D341Med (cell line): ENCODE measurements around the gene DKC1.

Experiments
- DNase-seq: peaks from one replicate; pipeline ENCODE4 v3.0.0; 2012; ENCODE audit warnings: low spot score

DKC1 gene

GRCh38 chrX:154762537-154763296 is at the start of gene DKC1:
Gene DKC1 (plus strand): TSS chrX:154762864. CDS start chrX:154762966, 102 bp downstream.
- DNase-seq: peak; percentile 93

DNA sequence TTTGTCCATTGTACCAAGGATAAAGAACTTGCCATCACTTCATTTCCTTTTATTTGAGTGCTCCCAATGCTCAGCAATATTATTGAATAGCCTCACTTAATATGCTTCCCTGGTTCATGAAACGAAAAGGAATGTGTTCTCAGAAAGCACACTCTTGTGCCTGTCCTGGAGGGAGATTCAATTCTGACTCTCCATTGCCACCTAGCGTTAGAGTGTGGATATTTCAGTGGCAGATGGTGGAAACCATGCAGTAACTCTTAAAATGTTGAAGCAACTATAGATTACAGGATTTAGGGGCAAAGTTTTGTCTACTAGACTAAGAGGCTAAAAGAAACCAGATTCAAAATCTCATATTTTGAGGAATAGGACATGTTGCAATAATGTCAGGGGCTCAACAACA is 47.7 kb upstream of the DKC1 start:
- peak; percentile 59 for DNase-seq

DNA sequence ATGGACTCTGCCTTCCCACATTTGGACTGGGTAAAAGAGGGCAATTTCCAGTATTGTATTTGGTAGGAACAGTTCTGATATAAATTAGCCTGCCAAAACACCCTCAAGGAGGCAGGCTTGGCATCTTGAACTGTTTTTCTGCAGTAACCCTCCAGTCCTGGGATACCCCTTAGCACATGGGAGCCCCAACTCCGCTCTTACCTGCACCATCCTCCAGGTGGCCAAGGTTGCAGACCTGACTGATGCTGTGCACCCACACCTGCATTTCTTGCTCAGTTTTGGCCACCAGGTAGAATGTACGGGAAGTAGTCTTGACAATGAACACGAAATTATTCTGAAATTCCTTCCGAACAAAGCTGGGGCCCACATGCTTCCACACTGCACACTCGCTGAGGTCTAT is 46.8 kb upstream of the DKC1 start:
- no peak for DNase-seq

- DNase-seq: no peak
Observed at GRCh38 chrX:154717824-154718223, 44.8 kb upstream of the DKC1 start.

DNA sequence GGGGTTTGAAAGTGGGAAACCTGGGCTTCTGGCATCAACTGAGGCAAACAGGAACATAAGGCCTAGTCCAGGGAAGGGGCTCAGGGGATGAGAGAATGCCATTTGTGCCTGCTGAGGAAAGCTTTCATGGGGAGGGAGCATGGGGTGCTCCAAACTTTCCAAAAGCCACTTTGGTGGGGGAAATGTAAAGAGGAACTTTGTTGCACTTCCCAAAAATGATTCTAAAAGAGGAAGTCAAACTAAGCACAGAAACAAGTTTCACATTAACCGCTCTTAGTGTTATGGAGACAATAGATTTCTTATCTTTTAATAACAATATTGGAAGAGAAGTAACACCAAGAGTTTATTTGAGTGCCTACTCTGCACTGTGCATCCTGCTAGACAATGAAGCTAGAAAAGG is 44.0 kb upstream of the DKC1 start:
- DNase-seq: no peak

DNA sequence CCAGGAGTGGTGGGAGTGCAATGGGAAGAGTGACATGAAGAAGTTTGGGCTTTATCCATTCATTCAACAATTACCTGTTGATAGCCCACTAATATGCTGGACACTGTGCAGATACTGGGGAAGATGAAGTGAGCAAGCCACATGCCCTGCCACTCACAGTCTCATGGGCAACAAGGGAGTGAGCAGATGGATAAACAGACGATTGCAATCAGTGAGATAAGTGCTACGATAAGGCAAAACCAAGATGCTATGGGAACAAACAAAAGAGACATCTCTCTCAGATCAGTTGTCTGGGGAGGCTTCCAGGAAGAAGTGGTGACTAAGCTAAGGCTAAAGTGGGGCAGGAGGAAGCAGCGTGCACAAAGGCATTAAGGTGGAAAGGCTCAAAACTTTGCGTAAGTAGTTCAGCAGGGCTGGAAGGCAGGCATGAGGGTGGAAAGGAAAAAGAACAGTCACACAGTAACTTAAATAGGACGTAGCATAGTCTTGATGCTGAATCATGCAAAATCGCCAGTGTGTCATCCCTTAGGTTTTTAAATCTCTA is 43.5 kb upstream of the DKC1 start:
- DNase-seq: no peak

- DNase-seq: no peak
Observed at GRCh38 chrX:154720067-154720466, 42.6 kb upstream of the DKC1 start.

GRCh38 chrX:154721155-154721554 is 41.5 kb upstream of the DKC1 start:
- DNase-seq: no peak

DNA sequence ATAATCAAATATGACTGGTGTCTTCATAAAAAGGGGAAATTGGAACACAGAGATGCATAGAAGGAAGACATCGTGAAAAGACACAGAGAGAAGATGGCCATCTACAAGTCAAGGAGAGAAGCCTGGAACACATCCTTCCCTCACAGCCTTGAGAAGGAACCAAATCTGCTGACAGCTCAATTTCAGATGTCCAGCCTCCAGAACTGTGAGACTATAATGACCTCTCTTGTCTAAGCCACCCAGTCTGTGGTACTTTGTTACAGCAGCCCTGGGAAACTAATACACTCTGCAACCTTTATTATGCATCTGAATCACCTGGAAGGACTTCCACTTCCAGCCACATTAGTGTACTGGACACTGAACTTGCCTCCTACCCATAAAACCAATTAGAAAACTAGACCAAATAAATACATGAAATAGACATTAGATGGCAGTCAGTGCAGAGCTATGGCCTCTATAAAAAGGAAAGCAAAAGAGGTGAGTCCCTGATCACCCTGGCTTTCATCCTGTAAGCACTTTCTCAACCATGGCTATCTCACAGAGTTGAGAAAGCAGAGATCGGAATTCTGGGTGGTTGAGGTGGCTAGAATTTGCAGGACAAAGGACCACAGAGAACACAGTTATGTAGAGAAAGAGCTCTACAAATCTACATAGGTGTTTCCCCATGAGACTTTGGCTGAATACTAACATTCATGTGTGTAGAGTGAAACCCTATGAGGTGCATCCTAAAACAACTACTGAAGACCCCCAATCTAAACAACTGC is 37.5 kb upstream of the DKC1 start:
- no peak for DNase-seq

DNA sequence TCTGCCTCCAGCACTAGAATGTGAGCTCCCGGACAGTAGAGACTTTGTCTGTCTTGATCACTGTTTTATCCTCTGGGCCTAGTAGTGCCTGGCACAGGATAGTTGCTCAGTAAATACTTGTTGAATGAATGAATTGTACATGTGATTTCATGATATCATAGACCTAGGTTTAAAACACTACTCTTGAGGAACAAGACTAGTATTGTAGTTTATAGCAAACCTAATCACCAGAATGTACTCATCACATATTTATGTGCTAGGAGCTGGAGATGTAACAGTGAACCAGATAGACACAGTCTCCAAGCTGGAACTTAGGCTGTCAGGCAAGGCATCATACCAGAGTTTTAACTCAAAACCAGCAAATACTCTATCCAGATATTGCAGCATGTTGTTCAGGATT is 35.2 kb upstream of the DKC1 start:
- no peak for DNase-seq

- no peak for DNase-seq
Observed at GRCh38 chrX:154727871-154728270, 34.8 kb upstream of the DKC1 start.

DNA sequence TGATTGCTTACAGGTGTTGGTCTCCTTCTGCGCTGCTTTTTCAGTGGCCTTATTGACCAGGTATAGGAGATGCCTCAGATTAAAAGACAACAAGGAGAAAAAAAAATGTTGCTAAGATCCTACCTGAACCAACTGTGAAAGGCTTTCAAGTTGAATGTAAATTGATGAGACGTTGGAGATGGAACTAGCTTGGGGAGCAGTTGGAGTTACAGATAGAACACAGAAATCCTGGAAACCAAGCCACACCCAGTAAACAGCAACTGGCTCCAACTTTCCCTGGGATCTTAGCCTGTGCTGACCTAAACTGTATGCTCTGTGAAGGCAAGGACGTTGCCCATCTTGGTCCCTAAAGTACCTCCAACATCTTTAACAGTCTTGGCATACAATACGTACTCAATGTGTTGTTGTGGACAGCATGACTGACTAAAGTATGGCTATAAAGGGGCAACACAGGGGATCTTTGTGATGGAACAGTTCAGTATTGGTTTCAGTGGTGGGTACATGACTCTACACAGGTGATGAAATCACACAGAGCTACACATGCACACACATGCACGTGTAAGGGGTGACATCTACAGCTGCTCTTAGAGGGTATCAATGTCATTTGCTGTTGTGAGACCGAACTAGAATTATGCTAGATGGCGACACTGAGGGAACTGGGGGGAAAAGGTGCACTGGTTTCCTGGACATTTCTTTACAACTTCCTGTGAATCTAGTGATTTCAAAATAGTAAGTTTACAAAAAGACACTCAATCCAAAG is 34.1 kb upstream of the DKC1 start:
- DNase-seq: no peak

- DNase-seq: no peak
Observed at GRCh38 chrX:154729439-154729838, 33.2 kb upstream of the DKC1 start.

DNA sequence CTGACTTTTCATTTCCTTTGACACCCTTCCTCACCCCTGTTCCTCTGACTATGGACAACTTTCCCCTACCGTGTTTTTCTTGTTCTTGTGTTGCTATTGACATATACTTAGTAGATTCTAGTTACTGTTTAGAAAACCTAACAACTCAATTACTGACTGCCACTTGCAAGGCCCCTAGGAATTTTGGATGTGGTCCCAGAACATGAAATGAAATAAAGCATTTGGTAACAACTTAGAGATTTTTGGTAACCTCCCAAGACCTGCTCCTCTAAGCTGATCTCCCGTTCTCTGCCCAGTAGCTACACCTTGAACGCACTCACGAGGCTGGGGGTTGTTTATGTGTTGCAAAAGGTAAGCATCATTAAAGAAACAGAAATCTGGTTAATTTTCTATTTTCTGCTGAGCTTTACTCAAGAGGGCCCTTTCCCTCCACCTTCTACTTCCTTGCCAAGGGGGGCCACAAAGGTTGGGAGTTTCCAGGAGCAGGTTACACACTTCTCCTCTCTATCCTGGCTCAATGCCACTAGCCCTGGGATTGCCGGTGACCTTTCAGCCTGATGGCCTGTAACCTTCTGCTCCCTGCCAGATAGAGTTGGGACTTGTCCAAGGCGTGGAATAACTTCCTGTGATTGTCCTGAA is 32.3 kb upstream of the DKC1 start:
- no peak for DNase-seq

- no peak for DNase-seq
Observed at GRCh38 chrX:154731184-154731583, 31.5 kb upstream of the DKC1 start.

GRCh38 chrX:154731881-154732280 is 30.8 kb upstream of the DKC1 start:
- no peak for DNase-seq

- no peak for DNase-seq
Observed at GRCh38 chrX:154732421-154733065, 30.1 kb upstream of the DKC1 start.

- no peak for DNase-seq
Observed at GRCh38 chrX:154733066-154733425, 29.6 kb upstream of the DKC1 start.

DNA sequence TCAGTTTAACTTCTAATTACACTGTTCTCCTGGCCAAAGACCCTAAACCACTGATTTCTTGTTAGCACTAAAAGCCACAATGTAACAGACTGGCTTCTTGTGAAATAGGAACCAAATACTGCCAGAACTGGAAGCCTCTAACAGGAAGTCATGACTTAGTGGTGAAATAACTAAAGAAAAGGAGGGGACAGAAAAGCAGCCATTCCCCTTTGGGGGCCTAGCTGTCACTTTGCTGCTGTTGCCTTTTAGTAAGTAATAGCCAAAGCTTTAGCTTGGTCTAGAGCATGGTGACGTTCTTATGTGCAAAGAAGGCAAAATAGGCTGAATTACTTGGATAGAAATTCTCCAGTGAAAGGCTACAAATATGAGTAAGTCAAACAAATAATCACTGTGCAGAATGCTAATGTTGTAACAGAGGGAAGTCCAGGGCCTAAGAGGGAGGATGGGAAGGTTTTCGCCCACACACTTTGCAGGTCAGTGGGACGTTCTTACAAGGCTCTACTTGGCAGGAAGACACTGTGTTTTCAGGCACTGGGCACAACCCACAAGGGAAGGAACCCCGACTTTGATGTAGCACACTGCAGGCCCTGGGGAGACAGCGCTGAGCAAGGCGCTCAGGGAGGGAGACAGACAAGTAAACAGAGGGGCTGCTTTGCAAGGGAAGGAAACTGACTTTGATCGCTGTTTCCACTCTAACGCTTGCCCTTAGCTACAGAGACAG is 28.4 kb upstream of the DKC1 start:
- no peak for DNase-seq

GRCh38 chrX:154735695-154736393 is 26.8 kb upstream of the DKC1 start:
- DNase-seq: no peak
